ENCODE results near the gene AMER3.

DNA sequence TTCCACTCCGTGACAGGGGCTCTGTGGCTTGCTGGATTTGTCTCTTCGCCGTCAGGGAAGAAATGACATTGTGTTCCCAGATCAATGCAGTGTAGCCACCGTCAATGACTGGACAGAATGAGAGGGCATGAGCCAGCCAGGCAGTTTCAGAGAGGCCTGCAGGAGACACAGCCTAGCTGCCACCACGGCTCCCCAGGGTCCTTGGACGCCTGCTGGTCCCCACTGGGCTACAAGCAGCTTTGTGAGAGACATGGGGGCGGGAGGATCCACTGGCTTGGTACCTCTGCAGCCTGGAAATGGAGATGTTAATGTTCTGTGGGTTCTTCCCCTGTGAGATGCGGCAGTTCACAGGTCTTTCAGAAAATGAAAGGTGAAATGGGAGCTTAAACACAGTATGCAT lies 12.1 kb upstream of the AMER3 start:
- TF ChIP-seq RAD21 (conservative IDR thresholded peaks at IDR 0.05) (no peak), EZH2 (IDR thresholded peaks at IDR 0.05; ENCODE audit: borderline replicate concordance, insufficient read depth, low read length, poor library complexity, severe bottlenecking) (no peak), MXI1 (conservative IDR thresholded peaks at IDR 0.05; ENCODE audit: poor library complexity, severe bottlenecking) (no peak)
- TF ChIP-seq, protein P1, sequence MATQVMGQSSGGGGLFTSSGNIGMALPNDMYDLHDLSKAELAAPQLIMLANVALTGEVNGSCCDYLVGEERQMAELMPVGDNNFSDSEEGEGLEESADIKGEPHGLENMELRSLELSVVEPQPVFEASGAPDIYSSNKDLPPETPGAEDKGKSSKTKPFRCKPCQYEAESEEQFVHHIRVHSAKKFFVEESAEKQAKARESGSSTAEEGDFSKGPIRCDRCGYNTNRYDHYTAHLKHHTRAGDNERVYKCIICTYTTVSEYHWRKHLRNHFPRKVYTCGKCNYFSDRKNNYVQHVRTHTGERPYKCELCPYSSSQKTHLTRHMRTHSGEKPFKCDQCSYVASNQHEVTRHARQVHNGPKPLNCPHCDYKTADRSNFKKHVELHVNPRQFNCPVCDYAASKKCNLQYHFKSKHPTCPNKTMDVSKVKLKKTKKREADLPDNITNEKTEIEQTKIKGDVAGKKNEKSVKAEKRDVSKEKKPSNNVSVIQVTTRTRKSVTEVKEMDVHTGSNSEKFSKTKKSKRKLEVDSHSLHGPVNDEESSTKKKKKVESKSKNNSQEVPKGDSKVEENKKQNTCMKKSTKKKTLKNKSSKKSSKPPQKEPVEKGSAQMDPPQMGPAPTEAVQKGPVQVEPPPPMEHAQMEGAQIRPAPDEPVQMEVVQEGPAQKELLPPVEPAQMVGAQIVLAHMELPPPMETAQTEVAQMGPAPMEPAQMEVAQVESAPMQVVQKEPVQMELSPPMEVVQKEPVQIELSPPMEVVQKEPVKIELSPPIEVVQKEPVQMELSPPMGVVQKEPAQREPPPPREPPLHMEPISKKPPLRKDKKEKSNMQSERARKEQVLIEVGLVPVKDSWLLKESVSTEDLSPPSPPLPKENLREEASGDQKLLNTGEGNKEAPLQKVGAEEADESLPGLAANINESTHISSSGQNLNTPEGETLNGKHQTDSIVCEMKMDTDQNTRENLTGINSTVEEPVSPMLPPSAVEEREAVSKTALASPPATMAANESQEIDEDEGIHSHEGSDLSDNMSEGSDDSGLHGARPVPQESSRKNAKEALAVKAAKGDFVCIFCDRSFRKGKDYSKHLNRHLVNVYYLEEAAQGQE (IDR thresholded peaks at IDR 0.05; ENCODE audit: borderline replicate concordance): no peak
- TF ChIP-seq, protein P2, sequence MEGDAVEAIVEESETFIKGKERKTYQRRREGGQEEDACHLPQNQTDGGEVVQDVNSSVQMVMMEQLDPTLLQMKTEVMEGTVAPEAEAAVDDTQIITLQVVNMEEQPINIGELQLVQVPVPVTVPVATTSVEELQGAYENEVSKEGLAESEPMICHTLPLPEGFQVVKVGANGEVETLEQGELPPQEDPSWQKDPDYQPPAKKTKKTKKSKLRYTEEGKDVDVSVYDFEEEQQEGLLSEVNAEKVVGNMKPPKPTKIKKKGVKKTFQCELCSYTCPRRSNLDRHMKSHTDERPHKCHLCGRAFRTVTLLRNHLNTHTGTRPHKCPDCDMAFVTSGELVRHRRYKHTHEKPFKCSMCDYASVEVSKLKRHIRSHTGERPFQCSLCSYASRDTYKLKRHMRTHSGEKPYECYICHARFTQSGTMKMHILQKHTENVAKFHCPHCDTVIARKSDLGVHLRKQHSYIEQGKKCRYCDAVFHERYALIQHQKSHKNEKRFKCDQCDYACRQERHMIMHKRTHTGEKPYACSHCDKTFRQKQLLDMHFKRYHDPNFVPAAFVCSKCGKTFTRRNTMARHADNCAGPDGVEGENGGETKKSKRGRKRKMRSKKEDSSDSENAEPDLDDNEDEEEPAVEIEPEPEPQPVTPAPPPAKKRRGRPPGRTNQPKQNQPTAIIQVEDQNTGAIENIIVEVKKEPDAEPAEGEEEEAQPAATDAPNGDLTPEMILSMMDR (IDR thresholded peaks at IDR 0.05; ENCODE audit: poor library complexity, severe bottlenecking): no peak

Measured in neural cell (in vitro differentiated cells).